Suprapubic skin (tissue), 4 donors: ENCODE results near the gene MRPS21. TPM values are rescaled to one million over a fixed set of nuclear protein-coding genes. Genes with fewer than 3 reads are reported as not detected.

ENCODE experiments used
- DNase-seq, 2 donors: peaks; one replicate each; pipeline ENCODE4 v3.0.0-alpha.2; 2019; ENCODE audit warnings: low spot score in 2 of 2
- H3K27ac ChIP-seq: fragments of 200-600 bp; sonication (generic); one replicate; pipeline ENCODE4 v1.5.1; 2019
- H3K27me3 ChIP-seq: fragments of 200-600 bp; sonication (generic); one replicate; pipeline ENCODE4 v1.5.1; 2019
- H3K36me3 ChIP-seq: fragments of 200-600 bp; sonication (generic); one replicate; pipeline ENCODE4 v1.5.1; 2019
- H3K4me1 ChIP-seq: fragments of 200-600 bp; sonication (generic); one replicate; pipeline ENCODE4 v1.5.1; 2019
- H3K4me3 ChIP-seq: fragments of 200-600 bp; sonication (generic); one replicate; pipeline ENCODE4 v1.5.1; 2019; ENCODE audit warnings: mild to moderate bottlenecking
- H3K9me3 ChIP-seq: fragments of 200-600 bp; sonication (generic); one replicate; pipeline ENCODE4 v1.5.1; 2019
- CTCF ChIP-seq, 2 donors: fragments of 200-600 bp in 1 of 2; fragments of 450-650 bp in 1 of 2; sonication (generic) in 1 of 2; IDR thresholded peaks; one replicate each; pipeline ENCODE4 v1.5.1; 2016 to 2019; ENCODE audit warnings: antibody characterized with exemption in 2 of 2, mild to moderate bottlenecking in 1 of 2, moderate library complexity in 1 of 2
- EP300 ChIP-seq: sonication (generic); formaldehyde crosslinking; IDR thresholded peaks from one replicate; pipeline ENCODE4 v1.6.1; 2017; ENCODE audit warnings: antibody characterized with exemption
- POLR2A ChIP-seq, 2 donors: fragments of 450-650 bp; IDR thresholded peaks; one replicate each; pipeline ENCODE4 v1.6.1; 2017; ENCODE audit warnings: antibody characterized with exemption in 2 of 2, mild to moderate bottlenecking in 2 of 2, moderate library complexity in 2 of 2
- POLR2AphosphoS5 ChIP-seq, 3 donors: sonication (generic); formaldehyde crosslinking; IDR thresholded peaks; one replicate each; pipeline ENCODE4 v1.6.1; 2017; ENCODE audit warnings: antibody characterized with exemption in 3 of 3
- WGBS: methylation state at CpG from one replicate; pipeline ENCODE4 v1.1.5; 2018; 5-methylcytosine and 5-hydroxymethylcytosine counted together
- total RNA-seq, 4 donors: library from RNA; depleted of rRNA; stranded (reverse); fragments of >200 nt; gene quantifications; one replicate each; pipeline ENCODE4 v1.1.0, GENCODE V29; 2016

MRPS21 gene
- total RNA-seq, 4 donors from 2014 or later = 30.6 to 44.1 (median 38.2) TPM

GRCh38 chr1:150262388-150263320 lies 31.0 kb upstream of the MRPS21 start:
- WGBS = 82% methylated on average over 4 of the region's 6 CpGs
- Histone ChIP-seq H3K4me1 (peaks cover 25% of the 10 kb centered on the region), H3K27me3 (peaks cover 10% of the 10 kb centered on the region), H3K27ac (no peak overlapping the region), H3K36me3 (peaks cover 29% of the 10 kb centered on the region), H3K4me3 (no peak overlapping the region), H3K9me3 (no peaks in the 10 kb centered on the region)
- DNase-seq = no peak
- TF ChIP-seq CTCF (IDR thresholded peaks at IDR 0.05) = no peak
- TF ChIP-seq POLR2AphosphoS5 (IDR thresholded peaks at IDR 0.05) = no peak
- TF ChIP-seq EP300 = no peak
- no peak for TF ChIP-seq POLR2A (IDR thresholded peaks at IDR 0.05)

DNA sequence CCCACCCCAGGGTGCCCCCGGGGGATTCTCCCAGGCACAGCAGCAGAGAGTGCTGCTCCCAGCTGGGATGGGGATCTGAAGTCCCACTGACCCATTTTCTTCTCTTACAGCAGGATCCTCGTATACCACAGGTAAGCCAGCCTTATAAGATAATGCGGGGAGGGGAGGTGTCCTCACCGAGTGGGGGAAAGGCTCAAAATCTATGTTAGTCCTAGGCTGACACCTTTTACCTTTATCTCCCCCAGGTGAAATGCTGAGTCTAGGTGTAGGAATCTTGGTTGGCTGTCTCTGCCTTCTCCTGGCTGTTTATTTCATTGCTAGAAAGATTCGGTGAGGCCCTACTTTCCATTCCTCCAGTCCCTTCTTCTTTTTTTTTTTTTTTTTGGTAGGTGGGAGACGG lies 30.1 kb upstream of the MRPS21 start:
- peaks cover 10% of the 10 kb centered on the region for H3K27me3 ChIP-seq
- WGBS = 85% methylated on average over 6 of the region's 6 CpGs
- no peaks in the 10 kb centered on the region for H3K9me3 ChIP-seq
- H3K4me3 ChIP-seq = no peak overlapping the region
- no peak overlapping the region for H3K27ac ChIP-seq
- DNase-seq = no peak
- TF ChIP-seq CTCF (IDR thresholded peaks at IDR 0.05) (no peak), EP300 (no peak), POLR2A (IDR thresholded peaks at IDR 0.05) (no peak), POLR2AphosphoS5 (IDR thresholded peaks at IDR 0.05) (no peak)
- peaks cover 31% of the 10 kb centered on the region for H3K4me1 ChIP-seq
- peaks cover 29% of the 10 kb centered on the region for H3K36me3 ChIP-seq

- WGBS = 42% methylated on average over 6 of the region's 6 CpGs
- Histone ChIP-seq H3K4me1 (peaks cover 26% of the 10 kb centered on the region), H3K4me3 (peak overlapping the region; percentile 93), H3K27ac (peak overlapping the region; percentile 96), H3K36me3 (peaks cover 29% of the 10 kb centered on the region), H3K9me3 (no peaks in the 10 kb centered on the region), H3K27me3 (no peaks in the 10 kb centered on the region)
- no peak for TF ChIP-seq CTCF (IDR thresholded peaks at IDR 0.05)
- no peak for TF ChIP-seq POLR2AphosphoS5 (IDR thresholded peaks at IDR 0.05)
- no peak for TF ChIP-seq POLR2A (IDR thresholded peaks at IDR 0.05)
- no peak for TF ChIP-seq EP300
- no peak for DNase-seq
Measured at GRCh38 chr1:150267896-150268295, 25.8 kb upstream of the MRPS21 start.

- Histone ChIP-seq H3K9me3 (no peaks in the 10 kb centered on the region), H3K27me3 (no peaks in the 10 kb centered on the region), H3K4me3 (peak overlapping the region; percentile 93), H3K36me3 (peaks cover 29% of the 10 kb centered on the region), H3K27ac (peak overlapping the region; percentile 96), H3K4me1 (peaks cover 28% of the 10 kb centered on the region)
- under 1% methylated on average over 18 of the region's 21 CpGs for WGBS
- TF ChIP-seq CTCF (IDR thresholded peaks at IDR 0.05) (no peak), POLR2AphosphoS5 (IDR thresholded peaks at IDR 0.05) (peak in 1 of 3 donors; percentile 11)
- DNase-seq = no peak
Measured at GRCh38 chr1:150268340-150268704, 25.3 kb upstream of the MRPS21 start.

DNA sequence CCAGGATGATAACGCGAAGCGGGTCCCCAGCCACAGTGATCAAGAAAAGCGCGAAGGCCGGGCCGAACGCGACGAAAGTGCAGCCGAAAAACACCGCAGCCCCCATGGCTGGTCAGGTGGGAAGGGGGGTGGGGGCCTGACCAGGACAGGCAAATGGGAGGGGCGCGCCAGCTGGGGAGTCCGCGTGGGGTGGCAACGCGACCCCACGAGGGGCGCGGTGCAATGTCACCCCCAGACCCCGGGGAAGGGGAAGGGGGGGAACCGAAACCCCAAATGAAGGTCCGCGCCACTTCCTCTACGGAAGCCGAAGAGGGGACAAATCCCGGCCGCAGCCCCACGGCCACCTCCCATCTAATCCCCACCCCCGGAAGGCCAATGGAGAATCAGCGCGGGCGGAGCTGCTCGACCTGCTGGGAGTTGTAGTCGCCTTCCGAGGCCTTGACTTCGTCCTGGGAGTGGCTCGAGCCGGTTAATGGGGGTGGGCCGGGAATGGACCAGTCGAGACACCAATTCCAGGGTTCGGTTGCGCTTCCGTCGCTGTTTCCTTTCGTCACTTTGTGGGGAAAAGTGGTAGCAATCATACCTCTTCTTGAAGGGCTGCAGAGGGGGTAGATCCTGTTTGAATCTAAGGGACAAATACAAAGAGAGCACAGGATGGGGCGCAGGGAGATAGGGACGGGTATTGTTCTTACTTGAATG lies 24.8 kb upstream of the MRPS21 start, which contains the start of gene APH1A:
Gene APH1A (minus strand): TSS at position 312 of the 699 bp plus-strand sequence. CDS start 206 bp downstream, at position 106.
- under 1% methylated on average over 35 of the region's 49 CpGs for WGBS
- Histone ChIP-seq H3K27me3 (no peaks in the 10 kb centered on the region), H3K4me1 (peaks cover 28% of the 10 kb centered on the region), H3K27ac (peak within 1 kb of the TSS; percentile 96), H3K4me3 (peak within 1 kb of the TSS; percentile 93), H3K9me3 (no peaks in the 10 kb centered on the region), H3K36me3 (peaks cover 29% of the 10 kb centered on the region)
- peak; percentile 99 for DNase-seq
- TF ChIP-seq EP300 (no peak), POLR2A (IDR thresholded peaks at IDR 0.05) (peak in 1 of 2 donors; percentile 17), CTCF (IDR thresholded peaks at IDR 0.05) (no peak), POLR2AphosphoS5 (IDR thresholded peaks at IDR 0.05) (peak in 2 of 3 donors; percentile 88 to 95)
